MCF 10A (cell line): ENCODE results near the gene EPHA6. TPM values are rescaled to one million over a fixed set of nuclear protein-coding genes. Genes with fewer than 3 reads are reported as not detected.

Source experiments
- BruUV-seq: library from RNA; stranded (reverse); fragments of 400-500 nt; replicated peaks from 2 replicates; lab custom pipeline; 2021; lab: Mats Ljungman, UMichigan
- CTCF ChIA-PET: fragments of 300-600 bp; sonication (Branson Sonifier 250); formaldehyde crosslinking; extraction: SDS; loops from one replicate; lab custom pipeline; 2021; ENCODE audit warnings: antibody characterized with exemption, inconsistent platforms; lab: Yijun Ruan, JAX
- POLR2A ChIA-PET: fragments of 300-600, 350-650 bp; sonication (Branson Sonifier 250); formaldehyde crosslinking; extraction: SDS; loops from one replicate; lab custom pipeline; 2020; ENCODE audit warnings: antibody characterized with exemption, inconsistent platforms; lab: Yijun Ruan, JAX
- DNase-seq: peaks from one replicate; pipeline ENCODE4 v3.0.0-alpha.2; 2018; ENCODE audit not compliant: unreplicated experiment
- H3K27ac Mint-ChIP-seq: one replicate; pipeline ENCODE4 v1.8.0; 2022; ENCODE audit warnings: mild to moderate bottlenecking, low read depth, mixed read lengths; ENCODE audit not compliant: unreplicated experiment
- H3K27me3 Mint-ChIP-seq: one replicate; pipeline ENCODE4 v1.8.0; 2022; ENCODE audit warnings: mixed read lengths; ENCODE audit not compliant: insufficient read depth, unreplicated experiment
- H3K36me3 Mint-ChIP-seq: one replicate; pipeline ENCODE4 v1.8.0; 2022; ENCODE audit warnings: mild to moderate bottlenecking, moderate library complexity, mixed read lengths; ENCODE audit not compliant: insufficient read depth, unreplicated experiment
- H3K4me1 Mint-ChIP-seq: one replicate; pipeline ENCODE4 v1.8.0; 2022; ENCODE audit warnings: mixed read lengths; ENCODE audit not compliant: insufficient read depth, unreplicated experiment
- H3K4me3 Mint-ChIP-seq: one replicate; pipeline ENCODE4 v1.8.0; 2022; ENCODE audit warnings: mild to moderate bottlenecking, moderate library complexity, mixed read lengths; ENCODE audit not compliant: unreplicated experiment
- H3K9me3 Mint-ChIP-seq: one replicate; pipeline ENCODE4 v1.8.0; 2022; ENCODE audit warnings: mixed read lengths; ENCODE audit not compliant: unreplicated experiment
- intact Hi-C: fragments of 100-400 bp; cut with micrococcal nuclease; formaldehyde crosslinking; loops from 2 replicates; pipeline ENCODE4 v1.14.1; 2022
- total RNA-seq: library from RNA; stranded (reverse); gene quantifications from 2 replicates; pipeline ENCODE4 v1.2.3, GENCODE V29; 2022
- TF ChIP-seq, protein P1 (sequence below): fragments of 200-600 bp; IDR thresholded peaks from one replicate; pipeline ENCODE4 v1.8.0; 2022; ENCODE audit warnings: antibody characterized with exemption, mild to moderate bottlenecking; ENCODE audit not compliant: unreplicated experiment

Gene EPHA6
- total RNA-seq, 1 experiment from 2014 or later: 0.33 TPM

DNA sequence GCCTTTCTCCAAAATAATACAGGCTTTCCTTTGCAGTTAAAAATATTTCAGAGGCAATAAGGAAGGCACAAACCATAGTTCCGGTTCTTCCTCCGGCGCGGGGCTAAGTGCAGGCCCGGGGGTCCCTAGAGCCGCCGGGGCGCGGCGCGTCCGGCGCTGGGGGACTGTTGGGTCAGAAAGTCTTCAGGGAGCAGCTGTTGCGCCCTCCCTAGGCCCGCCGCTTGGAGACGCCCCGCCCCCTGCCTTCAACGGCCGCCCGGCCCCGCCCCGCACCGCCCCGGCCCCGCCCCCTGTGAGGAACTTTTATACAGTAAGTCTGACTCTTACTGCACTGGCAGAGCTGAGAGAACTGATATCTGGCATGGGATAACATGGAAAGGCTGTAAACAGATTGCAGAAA is 667.0 kb downstream of the EPHA6 start:
- TF ChIP-seq, protein P1, sequence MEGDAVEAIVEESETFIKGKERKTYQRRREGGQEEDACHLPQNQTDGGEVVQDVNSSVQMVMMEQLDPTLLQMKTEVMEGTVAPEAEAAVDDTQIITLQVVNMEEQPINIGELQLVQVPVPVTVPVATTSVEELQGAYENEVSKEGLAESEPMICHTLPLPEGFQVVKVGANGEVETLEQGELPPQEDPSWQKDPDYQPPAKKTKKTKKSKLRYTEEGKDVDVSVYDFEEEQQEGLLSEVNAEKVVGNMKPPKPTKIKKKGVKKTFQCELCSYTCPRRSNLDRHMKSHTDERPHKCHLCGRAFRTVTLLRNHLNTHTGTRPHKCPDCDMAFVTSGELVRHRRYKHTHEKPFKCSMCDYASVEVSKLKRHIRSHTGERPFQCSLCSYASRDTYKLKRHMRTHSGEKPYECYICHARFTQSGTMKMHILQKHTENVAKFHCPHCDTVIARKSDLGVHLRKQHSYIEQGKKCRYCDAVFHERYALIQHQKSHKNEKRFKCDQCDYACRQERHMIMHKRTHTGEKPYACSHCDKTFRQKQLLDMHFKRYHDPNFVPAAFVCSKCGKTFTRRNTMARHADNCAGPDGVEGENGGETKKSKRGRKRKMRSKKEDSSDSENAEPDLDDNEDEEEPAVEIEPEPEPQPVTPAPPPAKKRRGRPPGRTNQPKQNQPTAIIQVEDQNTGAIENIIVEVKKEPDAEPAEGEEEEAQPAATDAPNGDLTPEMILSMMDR: no peak
- no peak for DNase-seq
- no peaks in the 10 kb centered on the region for H3K4me1 Mint-ChIP-seq
- no TSS peak for BruUV-seq
- intact Hi-C loops: no loop called here
- no peak overlapping the region for H3K27ac Mint-ChIP-seq
- POLR2A ChIA-PET: no interaction called here
- H3K9me3 Mint-ChIP-seq: no peaks in the 10 kb centered on the region
- no peaks in the 10 kb centered on the region for H3K27me3 Mint-ChIP-seq
- no peak overlapping the region for H3K4me3 Mint-ChIP-seq
- CTCF ChIA-PET: no interaction called here
- no peaks in the 10 kb centered on the region for H3K36me3 Mint-ChIP-seq

DNA sequence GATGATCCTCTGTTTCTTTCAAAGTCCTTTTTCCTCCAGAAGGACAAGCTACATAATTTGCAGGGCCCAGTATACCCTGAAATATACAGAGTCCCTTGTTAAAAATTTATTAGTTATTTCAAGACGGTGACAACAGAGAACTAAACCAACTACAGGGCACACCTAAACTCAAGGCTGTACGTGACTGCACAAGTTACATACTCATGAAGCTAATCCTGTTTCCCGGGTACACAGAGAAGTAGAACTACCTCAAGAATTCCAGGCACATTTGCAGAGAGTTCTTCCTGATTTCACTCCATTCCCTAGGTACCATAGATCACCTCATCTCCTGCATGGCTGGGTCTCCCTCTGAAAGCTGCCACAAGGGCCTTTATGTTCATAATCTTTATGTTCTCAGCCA is 670.8 kb downstream of the EPHA6 start:
- Mint-ChIP-seq H3K4me3 (no peak overlapping the region), H3K27ac (no peak overlapping the region), H3K27me3 (no peaks in the 10 kb centered on the region), H3K4me1 (no peaks in the 10 kb centered on the region), H3K9me3 (no peaks in the 10 kb centered on the region), H3K36me3 (no peaks in the 10 kb centered on the region)
- no peak for DNase-seq
- intact Hi-C loops: no loop called here
- POLR2A ChIA-PET: no interaction called here
- CTCF ChIA-PET: no interaction called here
- TF ChIP-seq, protein P1: no peak
- no TSS peak for BruUV-seq

DNA sequence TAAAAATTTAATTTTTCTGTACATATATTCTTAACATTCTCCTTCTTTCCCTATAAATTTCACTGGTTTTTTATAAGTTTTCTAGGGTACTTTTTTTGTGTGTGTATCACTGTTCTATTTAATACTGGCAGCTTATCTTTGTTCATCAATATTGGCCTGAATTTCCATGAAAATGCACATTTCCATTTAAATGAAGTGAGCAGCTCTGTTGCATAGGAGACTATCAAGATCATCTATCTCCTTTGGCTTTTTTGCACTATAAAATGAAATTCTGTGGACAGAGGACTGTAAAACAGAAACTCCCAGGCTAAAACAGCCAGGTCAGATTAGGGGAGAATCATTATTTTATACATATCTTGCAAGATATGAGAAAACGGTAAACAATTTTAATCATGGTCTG is 673.2 kb downstream of the EPHA6 start:
- H3K9me3 Mint-ChIP-seq: no peaks in the 10 kb centered on the region
- no peak overlapping the region for H3K4me3 Mint-ChIP-seq
- POLR2A ChIA-PET: no interaction called here
- TF ChIP-seq, protein P1: no peak
- intact Hi-C loops: no loop called here
- H3K36me3 Mint-ChIP-seq: no peaks in the 10 kb centered on the region
- DNase-seq: no peak
- no peaks in the 10 kb centered on the region for H3K4me1 Mint-ChIP-seq
- no peak overlapping the region for H3K27ac Mint-ChIP-seq
- no TSS peak for BruUV-seq
- H3K27me3 Mint-ChIP-seq: no peaks in the 10 kb centered on the region
- CTCF ChIA-PET: no interaction called here

DNA sequence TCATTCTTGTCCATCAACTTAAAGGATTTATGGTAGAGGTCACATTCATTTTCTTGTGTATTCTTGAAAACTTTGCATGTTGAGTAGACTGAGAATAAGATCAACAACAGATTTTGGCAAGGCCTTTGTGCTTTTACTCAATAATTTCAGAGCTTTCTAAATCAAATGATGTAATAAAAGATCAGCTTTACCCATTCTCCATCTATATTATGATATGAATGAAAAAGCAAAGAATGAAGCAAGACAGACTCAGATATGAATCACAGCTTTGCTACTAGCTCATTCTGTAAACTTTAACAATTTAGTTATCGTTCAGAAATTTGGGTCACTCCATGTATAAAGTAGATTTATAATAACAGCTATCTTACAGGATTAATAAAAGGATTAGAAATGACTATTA is 674.3 kb downstream of the EPHA6 start:
- no peak for DNase-seq
- Mint-ChIP-seq H3K4me3 (no peak overlapping the region), H3K27ac (no peak overlapping the region), H3K27me3 (no peaks in the 10 kb centered on the region), H3K4me1 (no peaks in the 10 kb centered on the region), H3K9me3 (no peaks in the 10 kb centered on the region), H3K36me3 (no peaks in the 10 kb centered on the region)
- ChIA-PET CTCF (interaction anchor here (0.6 kb wide), 1 partner anchor 641 kb away, joined by 3 read pairs; no protein-coding TSS in a partner anchor), POLR2A (no interaction called here)
- intact Hi-C loops: no loop called here
- TF ChIP-seq, protein P1: no peak
- no TSS peak for BruUV-seq
